Heart right ventricle (tissue), 16 donors: ENCODE data around the gene TBX5. TPM values are rescaled to one million over a fixed set of nuclear protein-coding genes. Genes with fewer than 3 reads are reported as not detected.

Experiments used
- ATAC-seq, 8 donors: fragments of 200-7000 bp; cut with Tn5 transposase; one replicate each; pipeline ENCODE4 v1.9.1; 2020; ENCODE audit warnings: mild to moderate bottlenecking in 8 of 8, moderate library complexity in 8 of 8, moderate number of reproducible peaks in 1 of 8
- DNase-seq, 2 donors: peaks; one replicate each; pipeline ENCODE4 v3.0.0-alpha.2; 2020
- H3K27ac ChIP-seq, 10 donors: fragments of 200-600 bp; sonication (generic) in 2 of 10; one replicate each; pipeline versions ENCODE4 v1.5.0 to v1.8.0; 2020 to 2022; ENCODE audit warnings: mild to moderate bottlenecking in 3 of 10
- H3K27me3 ChIP-seq, 7 donors: fragments of 200-600 bp; one replicate each; pipeline ENCODE4 v1.8.0; 2021 to 2022; ENCODE audit warnings: mild to moderate bottlenecking in 2 of 7
- H3K36me3 ChIP-seq, 9 donors: fragments of 200-600 bp; sonication (generic) in 1 of 9; one replicate each; pipeline versions ENCODE4 v1.5.0 to v1.8.0; 2020 to 2022; ENCODE audit warnings: mild to moderate bottlenecking in 2 of 9
- H3K4me1 ChIP-seq, 9 donors: fragments of 200-600 bp; sonication (generic) in 1 of 9; one replicate each; pipeline versions ENCODE4 v1.5.0 to v1.8.0; 2020 to 2022; ENCODE audit warnings: mild to moderate bottlenecking in 4 of 9
- H3K4me3 ChIP-seq, 10 donors: fragments of 200-600 bp; sonication (generic) in 2 of 10; one replicate each; pipeline versions ENCODE4 v1.5.0 to v1.8.0; 2020 to 2022; ENCODE audit warnings: mild to moderate bottlenecking in 7 of 10, moderate library complexity in 2 of 10
- H3K9me3 ChIP-seq, 11 donors: fragments of 200-600 bp in 10 of 11; sonication (generic) in 2 of 11; one replicate each; pipeline versions ENCODE4 v1.5.0 to v1.8.0; 2013 to 2022; ENCODE audit warnings: mild to moderate bottlenecking in 2 of 11, control low read depth in 1 of 11, moderate library complexity in 1 of 11
- whole genome bisulfite sequencing, 2 donors: extraction: QIAGEN DNeasy Blood & Tissue Kit; methylation state at CpG; one replicate each; pipeline ENCODE4 v1.1.7; 2013; ENCODE audit warnings: inconsistent platforms in 1 of 2; 5-methylcytosine and 5-hydroxymethylcytosine counted together
- intact Hi-C, 10 donors: fragments of 100-400 bp; cut with DNase I; formaldehyde crosslinking; loops; one replicate each; pipeline versions ENCODE4 v1.11.1 to v1.14.2; 2022
- polyA plus RNA-seq, 2 donors: library from polyadenylated mRNA; stranded (reverse); fragments of 200-250 nt; gene quantifications; one replicate each; pipeline ENCODE4 v1.2.3, GENCODE V29; 2013
- total RNA-seq, 10 donors: library from RNA; stranded (reverse); fragmentation: NEBNext Ultra II Directional in 3 of 10; extraction: Animal tissue kit (Norgen Biotek cat#: 25700) in 3 of 10; gene quantifications; one replicate each; pipeline versions ENCODE4 v1.2.1 to v1.2.4, GENCODE V29; 2021 to 2023
- TF ChIP-seq, protein P1 (sequence below), 9 donors: fragments of 200-600 bp; sonication (generic) in 2 of 9; IDR thresholded peaks; one replicate each; pipeline versions ENCODE4 v1.5.0 to v1.8.0; 2021 to 2022; ENCODE audit warnings: antibody characterized with exemption in 9 of 9, mild to moderate bottlenecking in 5 of 9, moderate library complexity in 1 of 9
- donor health status: Arrhythmogenic right ventricular cardiomyopathy.
- donor health status: ischemic (EF 13 %, LVEDD 7.1; RV severe dilation, severe dysfunction).
- donor health status: healthy with polysubstance abuse.
- donor health status: DM: no; HTN: yes; CAD: no.
- donor health status: DM: no; HTN: no; CAD: no.
- donor health status: ischemic (EF 25% LVEDD 6.9; RV normal size, moderate dysfunction).
- donor health status: ischemic (EF 25% LVEDD 5.7; RV mildly dilated, moderate dysfunction).
- donor health status: healthy.
- donor health status: DM: yes; HTN: yes; CAD: no.
- donor health status: Ischemic cardiomyopathy.
- donor health status: ischemic (EF 35%, LVEDD 5.7; RV mildly dilated, moderate dysfunction).
- donor health status: nonischemic (EF 11% LVEDD 7.7; RV severe dilation, severe dysfunction).
- donor health status: DM: yes; HTN: yes; CAD: no.
- donor health status: PGD.
- donor health status: ischemic (EF 29% LVEDD 5.4; RV normal size, mild dysfunction).
- donor health status: nonischemic (EF 23%, LVEDD 6.1; RV moderate dilation, normal function).

The TBX5 gene
- total and polyA plus RNA-seq, 12 donors, result 4.0 to 70.1 (median 51.4) TPM

GRCh38 chr12:114404083-114404925 is 1.6 kb downstream of the TBX5 start:
- Histone ChIP-seq H3K4me1 (peaks cover 5 to 50% (median 30%) of the 10 kb centered on the region in 9 donors), H3K27me3 (peaks cover 0 to 100% (median 63%) of the 10 kb centered on the region in 7 donors), H3K9me3 (no peaks in the 10 kb centered on the region), H3K27ac (peak overlapping the region; percentile 68 to 95 (median 91)), H3K36me3 (peaks cover 0 to 7% (median 0%) of the 10 kb centered on the region in 9 donors), H3K4me3 (peak overlapping the region; percentile 33 to 79 (median 69))
- ATAC-seq (peak in 7 of 8 donors; percentile 19 to 78 (median 67)), DNase-seq (peak; percentile 53 to 55)
- TF ChIP-seq, protein P1, sequence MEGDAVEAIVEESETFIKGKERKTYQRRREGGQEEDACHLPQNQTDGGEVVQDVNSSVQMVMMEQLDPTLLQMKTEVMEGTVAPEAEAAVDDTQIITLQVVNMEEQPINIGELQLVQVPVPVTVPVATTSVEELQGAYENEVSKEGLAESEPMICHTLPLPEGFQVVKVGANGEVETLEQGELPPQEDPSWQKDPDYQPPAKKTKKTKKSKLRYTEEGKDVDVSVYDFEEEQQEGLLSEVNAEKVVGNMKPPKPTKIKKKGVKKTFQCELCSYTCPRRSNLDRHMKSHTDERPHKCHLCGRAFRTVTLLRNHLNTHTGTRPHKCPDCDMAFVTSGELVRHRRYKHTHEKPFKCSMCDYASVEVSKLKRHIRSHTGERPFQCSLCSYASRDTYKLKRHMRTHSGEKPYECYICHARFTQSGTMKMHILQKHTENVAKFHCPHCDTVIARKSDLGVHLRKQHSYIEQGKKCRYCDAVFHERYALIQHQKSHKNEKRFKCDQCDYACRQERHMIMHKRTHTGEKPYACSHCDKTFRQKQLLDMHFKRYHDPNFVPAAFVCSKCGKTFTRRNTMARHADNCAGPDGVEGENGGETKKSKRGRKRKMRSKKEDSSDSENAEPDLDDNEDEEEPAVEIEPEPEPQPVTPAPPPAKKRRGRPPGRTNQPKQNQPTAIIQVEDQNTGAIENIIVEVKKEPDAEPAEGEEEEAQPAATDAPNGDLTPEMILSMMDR (IDR thresholded peaks at IDR 0.05), result no peak
- 18 to 23% methylated on average over 29 of the region's 29 CpGs for WGBS, 2 donors
- intact Hi-C loops, result loop anchor here in 3 of 10 donors (5.0 to 10.0 kb wide), 2 partner anchors 37 to 50 kb away; no protein-coding TSS in a partner anchor

- peak in 7 of 8 donors; percentile 14 to 80 (median 65) for ATAC-seq
- peak overlapping the region in 9 of 10 donors; percentile 58 to 79 (median 70) for H3K4me3 ChIP-seq
- peak overlapping the region; percentile 68 to 95 (median 91) for H3K27ac ChIP-seq
- intact Hi-C loops, result loop anchor here in 3 of 10 donors (5.0 to 10.0 kb wide), 2 partner anchors 36 to 49 kb away; no protein-coding TSS in a partner anchor
- TF ChIP-seq, protein P1 (IDR thresholded peaks at IDR 0.05), result no peak
- 29 to 37% methylated on average over 24 of the region's 24 CpGs for WGBS, 2 donors
- peaks cover 4 to 44% (median 24%) of the 10 kb centered on the region in 9 donors for H3K4me1 ChIP-seq
- H3K36me3 ChIP-seq, result peaks cover 0 to 13% (median 0%) of the 10 kb centered on the region in 9 donors
- H3K27me3 ChIP-seq, result peaks cover 0 to 100% (median 65%) of the 10 kb centered on the region in 7 donors
- DNase-seq, result peak; percentile 47 to 62
- no peaks in the 10 kb centered on the region for H3K9me3 ChIP-seq
Measured at GRCh38 chr12:114403690-114404066, 2.3 kb downstream of the TBX5 start.

GRCh38 chr12:114403011-114403689 is 2.8 kb downstream of the TBX5 start:
- intact Hi-C loops, result loop anchor here in 3 of 10 donors (5.0 to 10.0 kb wide), 2 partner anchors 36 to 48 kb away; no protein-coding TSS in a partner anchor
- DNase-seq (peak; percentile 19 to 60), ATAC-seq (peak; percentile 42 to 76 (median 64))
- 29 to 34% methylated on average over 41 of the region's 41 CpGs for WGBS, 2 donors
- Histone ChIP-seq H3K4me3 (peak overlapping the region; percentile 18 to 79 (median 69)), H3K9me3 (no peaks in the 10 kb centered on the region), H3K36me3 (peaks cover 0 to 19% (median 0%) of the 10 kb centered on the region in 9 donors), H3K27me3 (peaks cover 0 to 100% (median 64%) of the 10 kb centered on the region in 7 donors), H3K4me1 (peaks cover 0 to 41% (median 21%) of the 10 kb centered on the region in 9 donors), H3K27ac (peak overlapping the region; percentile 68 to 95 (median 91))
- TF ChIP-seq, protein P1 (IDR thresholded peaks at IDR 0.05), result peak in 6 of 9 donors; percentile 13 to 61 (median 40)
